ENCODE measurements around the gene ALKBH3. TPM values are rescaled to one million over a fixed set of nuclear protein-coding genes. Genes with fewer than 3 reads are reported as not detected.

ALKBH3 gene
- total and polyA plus RNA-seq, 7 donors = 27.4 to 47.1 (median 33.4) TPM

DNA sequence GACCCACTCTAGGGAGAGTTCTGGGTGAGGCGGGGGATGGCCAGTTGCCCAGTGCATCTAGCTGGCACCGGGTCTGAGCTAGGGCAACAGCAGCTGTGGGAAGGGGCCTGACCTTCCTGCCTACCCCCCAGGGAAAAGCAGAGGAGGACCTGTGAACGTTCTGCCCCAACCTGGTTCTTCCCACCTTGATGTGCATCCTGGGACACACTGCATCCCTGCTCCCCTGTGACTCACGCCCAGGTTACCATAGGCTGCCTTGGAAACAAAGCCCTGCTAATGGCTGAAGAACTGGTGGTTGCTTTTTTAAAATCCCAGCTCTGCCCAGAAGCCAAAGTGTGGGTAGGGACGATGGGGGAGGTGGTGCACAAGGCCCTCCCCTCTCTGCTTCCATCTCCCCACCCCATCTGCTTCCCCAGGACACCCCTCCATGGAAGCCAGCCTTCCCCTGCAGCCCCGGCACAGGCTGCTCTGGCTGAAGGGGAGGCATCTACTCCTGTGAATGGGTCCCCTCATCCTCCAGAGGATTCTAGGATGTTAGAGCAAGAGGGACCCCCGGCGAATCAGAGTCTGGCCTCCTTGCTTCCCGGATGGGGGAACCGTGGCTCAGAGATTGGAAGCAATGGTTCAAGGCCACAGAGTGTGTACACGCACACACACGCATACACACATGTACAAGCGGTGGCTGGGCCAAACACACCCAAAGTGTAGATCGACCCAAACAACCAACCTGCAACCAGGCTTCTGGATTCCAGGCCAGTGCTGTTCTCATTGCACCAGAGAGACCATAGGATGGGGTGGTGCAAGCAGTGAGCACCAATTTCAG, 54.2 kb downstream of the ALKBH3 start:
- H3K36me3 ChIP-seq (ENCODE audit: insufficient read depth in 1 of 2, low read depth in 1 of 2) = no peaks in the 10 kb centered on the region
- ATAC-seq = no peak

DNA sequence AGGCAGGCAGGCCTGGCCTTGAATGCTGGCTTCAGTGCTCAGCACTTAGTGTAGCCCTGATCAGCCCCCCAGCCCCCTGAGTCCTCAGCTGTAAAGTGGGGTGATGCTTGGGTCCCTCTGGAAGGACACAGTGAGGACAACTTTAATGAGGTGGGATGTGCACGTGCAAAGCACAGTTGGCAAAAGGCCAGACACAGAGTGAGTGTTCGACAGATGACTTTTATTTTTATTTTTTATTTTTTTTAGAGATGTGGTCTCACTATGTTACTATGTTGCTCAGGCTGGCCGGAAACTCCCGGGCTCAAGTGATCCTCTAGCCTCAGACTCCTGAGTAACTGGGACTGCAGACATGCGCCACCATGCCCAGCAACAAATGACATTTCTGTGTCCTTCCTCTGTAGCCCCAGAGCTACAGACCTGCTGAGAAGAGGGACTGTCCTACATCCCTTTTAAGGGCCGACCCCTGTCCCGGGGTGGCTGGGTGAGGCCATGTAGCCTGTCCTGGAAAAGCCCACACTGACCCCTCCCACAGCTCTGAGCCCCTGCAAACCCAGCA, 54.9 kb downstream of the ALKBH3 start:
- intact Hi-C loops (cut with DNase I) = no loop called here
- 74 to 75% (median 75%) methylated on average over 7 of the region's 7 CpGs for WGBS, 3 donors
- DNase-seq (no peak), ATAC-seq (no peak)
- Histone ChIP-seq H3K4me1 (peaks cover 10% of the 10 kb centered on the region), H3K27ac (no peak overlapping the region), H3K36me3 (ENCODE audit: insufficient read depth in 1 of 2, low read depth in 1 of 2) (no peaks in the 10 kb centered on the region), H3K4me3 (no peak overlapping the region), H3K9me3 (no peaks in the 10 kb centered on the region), H3K27me3 (ENCODE audit: insufficient read depth in 3 of 3, low read length in 2 of 3) (no peaks in the 10 kb centered on the region)
- TF ChIP-seq, protein P1, sequence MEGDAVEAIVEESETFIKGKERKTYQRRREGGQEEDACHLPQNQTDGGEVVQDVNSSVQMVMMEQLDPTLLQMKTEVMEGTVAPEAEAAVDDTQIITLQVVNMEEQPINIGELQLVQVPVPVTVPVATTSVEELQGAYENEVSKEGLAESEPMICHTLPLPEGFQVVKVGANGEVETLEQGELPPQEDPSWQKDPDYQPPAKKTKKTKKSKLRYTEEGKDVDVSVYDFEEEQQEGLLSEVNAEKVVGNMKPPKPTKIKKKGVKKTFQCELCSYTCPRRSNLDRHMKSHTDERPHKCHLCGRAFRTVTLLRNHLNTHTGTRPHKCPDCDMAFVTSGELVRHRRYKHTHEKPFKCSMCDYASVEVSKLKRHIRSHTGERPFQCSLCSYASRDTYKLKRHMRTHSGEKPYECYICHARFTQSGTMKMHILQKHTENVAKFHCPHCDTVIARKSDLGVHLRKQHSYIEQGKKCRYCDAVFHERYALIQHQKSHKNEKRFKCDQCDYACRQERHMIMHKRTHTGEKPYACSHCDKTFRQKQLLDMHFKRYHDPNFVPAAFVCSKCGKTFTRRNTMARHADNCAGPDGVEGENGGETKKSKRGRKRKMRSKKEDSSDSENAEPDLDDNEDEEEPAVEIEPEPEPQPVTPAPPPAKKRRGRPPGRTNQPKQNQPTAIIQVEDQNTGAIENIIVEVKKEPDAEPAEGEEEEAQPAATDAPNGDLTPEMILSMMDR (IDR thresholded peaks at IDR 0.05) = no peak

More for the DNA sequence above, 54.2 kb downstream of the ALKBH3 start:
- no peak for DNase-seq
- Histone ChIP-seq H3K27ac (no peak overlapping the region), H3K4me1 (peaks cover 10% of the 10 kb centered on the region), H3K4me3 (no peak overlapping the region), H3K27me3 (ENCODE audit: insufficient read depth in 3 of 3, low read length in 2 of 3) (no peaks in the 10 kb centered on the region), H3K9me3 (no peaks in the 10 kb centered on the region)
- intact Hi-C loops (cut with DNase I) = no loop called here
- TF ChIP-seq, protein P1 (IDR thresholded peaks at IDR 0.05) = no peak
- WGBS, 3 donors = 73 to 80% (median 74%) methylated on average over 14 of the region's 14 CpGs

DNA sequence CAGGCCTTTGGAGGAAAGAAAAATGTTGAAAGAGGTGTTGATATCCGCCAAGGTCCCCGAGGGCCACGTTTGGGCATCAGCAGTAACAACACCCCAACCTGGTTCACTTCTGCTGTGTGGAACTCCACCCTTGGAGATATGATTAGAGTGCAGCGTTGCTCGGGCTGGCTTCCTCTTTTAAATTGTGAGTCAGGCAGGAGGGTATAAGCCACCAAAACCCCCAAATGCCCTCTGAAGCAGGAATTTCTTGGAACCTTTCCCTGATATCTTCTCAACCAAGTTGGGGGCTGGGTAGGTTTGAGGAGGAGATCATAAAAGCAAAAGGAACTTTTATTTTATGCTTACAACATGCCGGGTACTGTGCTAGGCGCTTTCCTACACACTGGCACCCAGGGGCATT, 55.4 kb downstream of the ALKBH3 start:
- TF ChIP-seq, protein P1 (IDR thresholded peaks at IDR 0.05) = no peak
- no peak overlapping the region for H3K27ac ChIP-seq
- WGBS, 3 donors = 79 to 81% (median 80%) methylated on average over 7 of the region's 7 CpGs
- no peak for DNase-seq
- peaks cover 10% of the 10 kb centered on the region for H3K4me1 ChIP-seq
- ATAC-seq = no peak
- H3K9me3 ChIP-seq = no peaks in the 10 kb centered on the region
- intact Hi-C loops (cut with DNase I) = no loop called here
- H3K4me3 ChIP-seq = no peak overlapping the region
- H3K36me3 ChIP-seq (ENCODE audit: insufficient read depth in 1 of 2, low read depth in 1 of 2) = no peaks in the 10 kb centered on the region
- H3K27me3 ChIP-seq (ENCODE audit: insufficient read depth in 3 of 3, low read length in 2 of 3) = no peaks in the 10 kb centered on the region

DNA sequence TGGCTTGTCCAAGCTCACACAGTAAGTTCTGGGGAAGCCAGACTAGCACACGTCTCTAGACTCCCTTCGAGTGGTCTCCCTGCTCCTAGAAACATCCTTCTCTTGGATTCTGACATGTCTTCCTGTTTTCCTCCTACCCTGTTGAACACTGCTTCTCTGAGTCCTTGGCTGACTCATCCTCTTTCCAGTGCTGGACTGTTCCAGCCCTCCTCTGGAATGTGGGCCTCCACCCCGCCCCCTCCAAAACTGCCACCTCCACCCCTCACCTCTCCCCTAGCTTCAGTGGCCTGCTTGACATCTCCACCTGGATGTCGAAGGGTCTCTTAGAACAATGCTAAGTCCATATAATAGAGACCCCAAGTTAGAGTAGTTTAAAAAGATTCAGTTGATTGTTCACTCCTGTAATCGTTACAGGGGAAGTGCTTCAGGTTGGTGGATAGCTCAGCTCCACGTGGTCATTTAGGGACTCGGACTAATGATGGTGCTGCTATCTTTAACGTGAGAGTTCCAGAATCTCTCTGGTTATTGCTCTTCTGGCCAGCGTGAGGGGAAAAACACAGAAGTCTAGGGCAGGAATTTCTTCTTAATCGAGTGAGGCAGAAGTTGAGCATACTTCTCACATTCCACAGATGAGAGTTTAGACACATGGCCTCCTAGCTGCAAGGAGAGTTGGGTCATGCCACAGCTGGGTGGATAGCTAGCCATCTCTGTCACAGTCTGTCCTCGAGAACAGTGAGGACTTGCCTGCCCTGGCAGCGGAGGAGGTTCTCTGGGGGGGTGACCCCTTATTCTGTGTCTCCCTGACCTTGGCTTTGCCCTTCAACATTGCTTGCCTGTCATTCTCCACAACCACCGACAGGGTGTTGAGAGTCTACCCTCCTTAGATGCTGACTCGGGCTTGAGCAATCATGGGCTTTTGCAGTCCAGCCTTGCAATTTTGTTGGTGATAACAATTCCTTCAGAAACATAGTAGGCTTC, 57.1 kb downstream of the ALKBH3 start:
- WGBS, 3 donors = 46 to 52% (median 48%) methylated on average over 14 of the region's 14 CpGs
- intact Hi-C loops (cut with DNase I) = no loop called here
- ATAC-seq = no peak
- Histone ChIP-seq H3K27ac (no peak overlapping the region), H3K4me1 (peaks cover 10% of the 10 kb centered on the region), H3K27me3 (ENCODE audit: insufficient read depth in 3 of 3, low read length in 2 of 3) (no peaks in the 10 kb centered on the region), H3K4me3 (no peak overlapping the region), H3K9me3 (no peaks in the 10 kb centered on the region), H3K36me3 (ENCODE audit: insufficient read depth in 1 of 2, low read depth in 1 of 2) (no peaks in the 10 kb centered on the region)
- TF ChIP-seq, protein P1 (IDR thresholded peaks at IDR 0.05) = no peak
- no peak for DNase-seq
